Glomerular visceral epithelial cell (primary cell): Measurements from ENCODE around the gene EIF3F.

Experiments used
- DNase-seq: peaks from one replicate; pipeline ENCODE4 v3.0.0-alpha.2; 2016; ENCODE audit errors: extremely low spot score

EIF3F gene

DNA sequence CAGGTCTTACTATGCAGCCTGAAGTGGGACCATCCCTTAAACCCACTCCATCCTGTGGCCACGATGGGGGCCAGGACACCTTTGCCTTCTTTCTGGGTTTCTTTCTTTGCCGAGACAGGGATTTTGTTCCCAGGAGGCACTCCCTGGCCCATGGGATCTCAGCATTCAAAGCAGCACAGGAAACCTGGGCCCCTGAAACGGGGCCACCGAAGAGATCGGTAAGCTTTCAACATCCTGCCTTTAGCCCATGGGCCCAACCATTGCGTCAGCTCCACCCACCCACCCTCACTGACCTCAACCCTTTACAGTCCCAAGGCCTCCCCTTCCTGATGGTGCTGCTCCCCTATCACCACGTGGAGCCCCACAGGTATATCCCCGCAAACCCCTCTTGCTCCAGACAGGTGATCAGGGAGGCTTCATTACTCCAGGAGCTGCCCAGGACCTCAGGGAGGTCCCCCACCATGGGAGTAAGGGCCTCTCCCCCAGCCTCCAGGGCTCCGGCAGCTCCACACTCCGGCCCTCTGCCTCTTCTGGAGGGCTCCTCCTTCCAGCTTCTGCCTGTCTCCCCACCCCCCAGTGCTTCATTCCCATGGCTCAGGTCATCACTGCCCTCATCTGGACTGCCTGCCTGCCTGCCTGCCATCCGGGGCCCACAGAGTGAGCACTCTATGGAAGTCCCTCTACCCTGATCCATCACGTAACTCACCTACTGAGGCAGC lies 51.8 kb downstream of the EIF3F start:
- no peak for DNase-seq

DNA sequence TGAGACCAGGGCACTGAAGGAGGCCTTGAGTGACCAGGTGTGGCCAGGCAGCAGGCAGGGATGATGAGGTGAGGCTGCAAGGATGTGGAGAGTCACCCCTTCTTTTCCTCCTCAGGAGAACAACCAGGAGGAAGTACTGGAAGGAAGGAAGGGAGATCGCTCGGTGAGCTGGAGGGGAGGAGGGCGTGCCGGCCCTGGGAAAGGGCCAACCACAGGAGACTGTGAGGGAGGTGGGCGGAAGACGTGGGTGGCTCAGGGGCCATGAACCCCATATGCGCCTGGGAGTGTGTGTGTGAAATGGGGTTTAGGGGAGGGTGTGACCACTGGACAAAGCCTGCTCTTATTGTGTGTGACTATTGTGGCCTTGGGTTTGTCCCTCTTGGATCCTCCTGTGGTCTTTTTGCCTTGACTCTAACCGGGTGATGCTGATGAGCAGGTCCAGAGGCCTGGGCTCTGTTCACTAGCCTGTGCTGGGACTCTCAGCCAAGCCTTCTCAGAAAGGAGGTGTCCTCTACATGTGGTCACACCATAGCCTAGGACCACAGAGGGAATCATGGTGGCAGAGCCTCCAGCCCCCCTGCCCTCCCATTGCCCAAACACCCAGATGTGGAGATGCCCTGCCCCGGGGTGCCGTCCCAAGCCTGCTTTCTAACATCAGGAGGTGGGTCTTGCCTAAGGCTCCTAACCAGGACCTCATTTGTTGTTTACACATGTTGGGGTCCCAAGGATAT lies 52.6 kb downstream of the EIF3F start:
- DNase-seq, result no peak

- DNase-seq, result no peak
Measured at GRCh38 chr11:8040261-8040920, 53.3 kb downstream of the EIF3F start.

GRCh38 chr11:8040921-8041285 lies 53.8 kb downstream of the EIF3F start:
- no peak for DNase-seq

DNA sequence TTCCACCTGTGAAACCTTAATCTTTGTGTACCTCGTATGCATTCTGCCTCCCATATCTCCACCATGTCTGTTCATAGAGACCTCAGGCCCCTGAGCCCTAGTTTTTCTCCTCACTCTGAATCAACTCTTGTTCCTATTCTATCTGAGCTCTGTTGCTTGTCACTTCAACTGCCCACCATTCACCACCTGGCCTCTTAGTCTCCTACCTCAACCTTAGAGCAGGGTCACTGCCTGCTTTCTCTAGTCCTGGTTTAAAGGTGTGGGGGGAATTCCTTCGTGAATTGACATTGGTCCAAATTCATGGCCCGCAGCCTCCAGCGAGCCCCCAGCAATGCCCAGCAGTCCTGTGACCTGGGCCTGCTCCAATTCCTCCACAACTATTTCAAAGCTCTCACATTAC lies 54.4 kb downstream of the EIF3F start:
- DNase-seq, result no peak

GRCh38 chr11:8043756-8044155 lies 56.6 kb downstream of the EIF3F start:
- no peak for DNase-seq

DNA sequence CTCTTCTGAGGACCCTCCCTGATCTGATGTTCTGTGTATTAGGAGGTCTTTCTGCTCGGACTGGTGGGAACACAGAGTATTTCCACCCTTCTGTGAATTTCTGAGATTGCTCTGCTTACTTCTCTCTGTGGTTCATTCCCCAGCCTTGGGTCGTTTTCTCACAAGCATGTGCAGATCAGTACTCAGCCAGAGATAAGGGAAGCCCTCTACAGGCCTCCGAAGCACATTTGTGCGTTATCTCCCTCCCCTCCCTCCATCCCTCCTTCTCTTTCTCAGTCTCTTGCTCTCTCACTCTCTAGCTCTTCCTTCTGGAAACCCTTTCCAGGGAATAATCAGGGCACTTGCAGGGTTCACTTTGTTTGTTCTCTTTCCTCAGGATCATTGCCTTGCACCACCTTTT lies 58.7 kb downstream of the EIF3F start:
- DNase-seq, result no peak

GRCh38 chr11:8047382-8047781 lies 60.2 kb downstream of the EIF3F start:
- no peak for DNase-seq

DNA sequence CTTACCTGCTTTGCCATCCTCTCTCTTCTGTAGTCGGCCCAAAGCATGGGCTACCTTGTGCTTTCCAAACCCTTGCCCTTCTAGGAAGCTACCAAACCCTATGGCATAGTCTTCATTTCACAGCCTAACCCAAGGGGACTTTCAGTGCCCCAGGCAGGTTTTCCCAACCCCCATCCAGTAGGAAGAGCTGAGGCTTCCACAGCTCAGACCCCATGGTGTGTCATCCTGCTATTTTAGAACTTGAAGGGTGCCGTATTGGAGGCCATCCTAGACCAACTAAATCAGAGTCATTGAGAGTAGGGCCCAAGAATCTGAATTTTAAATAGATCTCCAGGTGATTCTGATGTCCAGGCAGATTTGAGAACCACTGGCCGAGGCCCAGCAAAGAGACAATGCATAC lies 61.9 kb downstream of the EIF3F start:
- no peak for DNase-seq
